Measurements from ENCODE around the gene CYB5R2.

GRCh38 chr11:7691759-7692350, 18.6 kb upstream of the CYB5R2 start:
- TF ChIP-seq CTCF (IDR thresholded peaks at IDR 0.05) (no peak), POLR2A (IDR thresholded peaks at IDR 0.05) (no peak)

Data from prostate gland (tissue), 2 donors.